HG03175 (cell line): Measurements from ENCODE around the gene TBXAS1.
"Not testable (repeated sequence)": the region's sequence is repeated elsewhere in the genome, so short reads cannot be mapped to it uniquely, and the experiment has no call there.

Source experiments
- ATAC-seq: cut with Tn5 transposase; IDR thresholded peaks from one replicate; pipeline ENCODE4 v1.9.1; 2021; ENCODE audit warnings: mild to moderate bottlenecking, moderate library complexity; ENCODE audit not compliant: unreplicated experiment

TBXAS1 gene

DNA sequence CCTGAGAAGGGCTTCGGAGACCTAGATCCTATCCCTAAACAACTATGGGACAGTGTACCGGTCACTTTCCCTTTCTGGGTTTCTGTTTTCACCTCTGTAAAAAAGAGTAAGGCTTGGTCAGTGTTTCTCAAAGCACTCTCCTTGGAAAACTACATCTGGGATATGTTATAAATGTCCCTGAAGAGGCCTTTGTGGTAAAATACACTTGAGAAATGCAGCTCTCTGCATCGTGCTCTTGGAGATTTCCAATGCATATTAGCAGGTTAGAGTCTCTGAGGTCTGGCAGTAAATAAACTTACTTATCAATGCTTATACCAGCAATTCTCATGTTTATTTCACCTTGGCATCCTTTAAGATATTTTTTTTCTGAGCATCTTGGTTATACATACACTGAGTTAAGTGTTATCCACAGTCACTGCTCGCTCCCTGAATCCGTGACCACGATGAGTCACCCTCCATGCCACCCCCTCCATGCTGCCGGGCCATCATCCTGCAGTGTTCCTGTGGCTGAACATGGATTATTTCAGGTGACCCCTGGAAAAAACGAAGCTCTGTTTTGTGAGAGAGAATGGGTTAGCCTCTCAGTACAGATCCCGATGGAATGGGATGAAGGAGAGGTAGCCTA is 3.3 kb upstream of the TBXAS1 start:
- no peak for ATAC-seq

DNA sequence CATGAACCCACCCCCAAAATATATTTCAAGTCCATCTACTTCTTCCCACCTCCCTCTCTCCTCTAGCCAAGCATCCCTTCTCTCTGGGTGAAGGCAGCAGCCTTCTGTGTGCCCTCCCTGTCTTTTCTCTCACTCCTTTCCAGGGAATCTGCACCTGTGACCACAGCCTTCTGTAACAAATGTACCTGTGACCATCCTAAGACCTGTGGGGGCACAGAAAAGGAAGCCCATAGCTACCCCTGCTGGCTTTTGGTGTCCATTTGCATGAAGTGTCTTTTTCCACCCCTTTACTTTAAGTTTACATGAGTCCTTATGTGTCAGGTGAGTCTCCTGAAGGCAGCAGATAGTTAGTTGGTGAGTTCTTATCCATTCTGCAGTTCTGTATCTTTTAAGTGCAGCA is 2.0 kb upstream of the TBXAS1 start:
- ATAC-seq: no peak

DNA sequence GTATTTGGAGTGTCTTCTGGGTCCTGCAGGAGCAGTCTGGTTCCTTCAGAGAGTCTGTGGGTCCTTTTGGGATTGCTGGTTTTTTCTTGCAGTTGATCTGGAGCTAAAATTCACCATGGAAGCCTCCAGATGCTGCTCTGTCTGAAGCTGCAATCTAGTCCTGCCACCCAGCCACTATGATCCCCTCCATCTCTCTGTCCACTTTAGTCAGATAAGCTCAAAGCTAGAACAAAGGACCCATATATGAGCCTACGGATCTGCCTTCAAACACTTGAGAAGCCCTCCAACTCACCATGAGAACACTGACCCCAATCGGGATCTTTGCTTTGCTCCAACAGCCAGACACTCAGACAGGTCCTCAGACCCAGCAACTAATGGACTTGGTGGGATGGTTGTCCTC is 618 bp upstream of the TBXAS1 start:
- no peak for ATAC-seq

DNA sequence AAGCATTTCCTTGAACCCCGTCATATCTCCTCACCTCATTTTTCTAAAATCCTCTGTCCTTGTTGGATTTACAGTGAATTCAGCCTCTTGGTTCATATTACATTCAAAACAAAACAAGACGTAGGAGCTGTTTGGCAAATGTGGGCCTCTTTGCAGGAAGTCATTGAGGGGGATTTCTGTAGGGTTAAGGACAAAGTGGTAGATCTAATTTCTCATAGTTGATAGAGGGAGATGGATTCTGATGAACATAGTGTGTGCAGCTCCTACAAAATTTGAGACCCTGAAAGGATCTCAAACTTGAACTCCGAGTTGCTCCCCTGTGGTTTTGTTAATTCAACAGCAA is 682 bp downstream of the TBXAS1 start:
- no peak for ATAC-seq

DNA sequence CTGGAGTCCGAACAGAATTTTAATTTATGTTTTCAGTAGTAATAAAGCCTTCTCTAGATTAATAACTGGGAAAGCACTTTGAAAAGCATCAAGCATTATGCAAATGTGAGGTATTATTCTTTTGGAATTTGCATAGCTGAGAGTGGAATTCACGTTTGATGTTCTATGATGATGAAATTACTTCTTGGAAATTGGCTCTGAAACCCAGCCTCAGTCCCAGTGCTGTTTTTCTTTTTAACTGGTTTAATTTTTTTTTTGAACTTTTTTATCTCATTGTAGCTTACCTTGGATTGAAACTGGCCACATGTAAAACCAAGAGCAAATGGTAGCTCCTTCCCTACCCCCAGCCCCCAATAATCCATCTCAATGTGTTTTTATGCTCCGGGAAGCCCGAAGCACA is 1.2 kb downstream of the TBXAS1 start:
- ATAC-seq: no peak

DNA sequence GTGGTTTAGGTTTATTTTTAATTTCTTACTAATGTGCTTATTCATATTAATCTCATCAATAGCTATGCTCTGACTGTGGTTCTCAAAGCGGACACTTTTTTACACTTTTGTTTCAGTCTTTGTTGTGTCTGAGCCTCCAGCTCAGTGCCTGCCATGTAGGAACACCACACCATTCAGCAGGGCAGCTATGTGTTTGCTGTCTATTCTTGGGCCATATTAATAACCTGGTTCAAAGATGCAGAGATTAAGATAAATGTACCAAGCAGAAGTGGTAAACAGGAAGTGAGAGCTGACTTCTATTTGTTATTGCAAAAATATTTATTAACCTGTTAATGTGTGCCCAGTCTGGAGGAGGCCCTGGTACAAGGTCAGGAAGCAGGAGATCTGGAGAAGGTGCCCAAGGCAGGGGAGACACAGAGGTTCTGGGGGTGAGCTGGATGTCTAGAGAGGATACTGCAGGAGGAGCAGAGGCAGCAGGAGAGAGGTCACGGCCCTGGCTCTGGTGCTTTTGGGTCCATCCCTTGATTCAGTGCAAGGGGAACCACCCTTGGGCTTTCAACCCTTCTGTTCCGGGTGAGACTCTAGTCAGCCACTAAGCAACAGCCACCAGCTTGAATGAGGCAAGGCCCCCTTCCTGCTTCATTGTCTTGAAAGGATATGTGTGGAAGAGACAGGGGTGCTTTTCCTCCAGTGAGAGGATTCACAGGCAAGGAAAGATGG is 1.9 kb downstream of the TBXAS1 start:
- peak; percentile 58 for ATAC-seq

DNA sequence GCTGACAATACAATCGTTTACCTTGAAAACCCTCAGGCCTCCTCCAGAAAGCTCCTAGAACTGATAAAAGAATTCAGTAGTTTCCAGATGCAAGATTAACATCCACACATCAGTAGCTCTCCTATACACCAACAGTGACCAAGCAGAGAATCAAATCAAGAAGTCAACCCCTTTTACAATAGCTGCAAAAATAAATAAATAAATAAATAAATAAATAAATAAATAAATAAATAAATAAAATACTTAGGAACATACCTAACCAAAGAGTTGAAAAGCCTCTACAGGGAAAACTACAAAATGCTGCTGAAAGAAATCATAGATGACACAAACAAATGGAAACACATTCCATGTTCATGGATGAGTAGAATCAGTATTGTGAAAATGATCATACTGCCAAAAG is 6.8 kb downstream of the TBXAS1 start:
- ATAC-seq: not testable (repeated sequence)

DNA sequence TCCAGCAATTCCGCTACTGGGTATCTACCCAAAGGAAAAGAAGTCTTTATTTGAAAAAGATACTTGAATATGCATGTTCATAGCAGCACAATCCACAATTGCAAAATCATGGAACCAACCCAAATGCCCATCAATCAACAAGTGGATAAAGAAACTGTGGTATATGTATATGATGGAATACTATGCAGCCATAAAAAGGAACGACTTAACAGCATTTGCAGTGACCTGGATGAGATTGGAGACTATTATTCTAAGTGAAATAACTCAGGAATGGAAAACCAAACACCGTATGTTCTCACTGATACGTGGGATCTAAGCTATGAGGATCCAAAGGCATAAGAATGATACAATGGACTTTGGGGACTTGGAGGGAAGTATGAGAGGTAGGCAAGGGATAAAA is 8.2 kb downstream of the TBXAS1 start:
- not testable (repeated sequence) for ATAC-seq

DNA sequence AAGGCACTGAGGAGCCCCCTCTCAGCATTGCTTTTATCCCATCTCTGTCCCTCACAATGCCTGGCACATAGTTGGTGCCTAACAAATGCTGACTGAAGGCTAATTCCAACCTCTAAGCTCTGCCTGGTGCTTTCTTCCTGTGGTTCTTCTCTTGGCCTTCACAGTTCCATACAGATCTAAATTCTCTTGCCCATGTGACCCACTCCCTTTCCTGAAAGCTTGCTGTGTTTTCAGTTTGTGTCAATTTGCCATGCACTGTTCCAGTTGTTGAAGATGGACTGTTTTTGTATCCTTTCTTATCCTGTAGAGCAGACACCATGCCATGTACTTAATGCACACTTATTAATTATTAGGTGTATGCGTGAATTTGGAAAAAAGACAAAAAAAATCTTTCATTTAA is 9.2 kb downstream of the TBXAS1 start:
- ATAC-seq: no peak

DNA sequence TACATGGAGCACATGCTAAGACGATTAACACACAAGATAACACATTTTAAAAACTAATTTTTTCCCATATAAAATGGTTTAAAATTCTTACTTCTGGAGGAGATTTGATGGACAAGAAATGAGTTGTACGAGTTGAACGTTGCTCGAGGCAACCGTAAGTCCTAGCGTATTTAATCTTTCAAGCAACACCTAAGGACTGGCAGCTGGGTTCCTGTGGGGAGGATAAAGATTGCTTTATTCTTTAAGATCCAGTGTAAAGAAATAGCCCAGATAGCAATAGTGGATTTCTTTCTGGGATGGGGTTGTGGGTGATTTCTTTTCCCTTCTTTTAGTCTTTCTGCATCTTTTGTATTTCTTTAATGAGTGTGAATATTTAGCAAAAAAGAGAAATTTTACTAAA is 9.8 kb downstream of the TBXAS1 start:
- no peak for ATAC-seq

DNA sequence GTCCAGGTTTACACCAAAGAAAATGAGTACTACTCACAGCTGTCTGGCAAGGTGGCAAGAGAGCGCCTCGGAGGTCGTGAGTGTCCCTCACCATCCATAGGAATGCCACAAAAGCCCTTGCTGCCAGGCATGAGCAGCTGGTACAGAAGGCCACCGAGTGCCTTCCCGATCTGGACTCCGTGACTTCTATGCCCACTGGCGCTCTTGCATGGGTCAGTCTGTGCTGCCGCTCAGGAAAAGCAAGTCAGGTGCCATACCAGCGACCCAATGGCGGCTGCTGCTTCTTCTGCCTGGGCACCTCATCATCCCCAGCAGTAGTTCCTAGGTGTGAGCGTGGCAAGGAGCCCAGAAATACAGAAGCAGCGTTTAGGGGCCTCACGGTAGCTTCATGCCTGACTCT is 11.7 kb downstream of the TBXAS1 start:
- ATAC-seq: no peak

DNA sequence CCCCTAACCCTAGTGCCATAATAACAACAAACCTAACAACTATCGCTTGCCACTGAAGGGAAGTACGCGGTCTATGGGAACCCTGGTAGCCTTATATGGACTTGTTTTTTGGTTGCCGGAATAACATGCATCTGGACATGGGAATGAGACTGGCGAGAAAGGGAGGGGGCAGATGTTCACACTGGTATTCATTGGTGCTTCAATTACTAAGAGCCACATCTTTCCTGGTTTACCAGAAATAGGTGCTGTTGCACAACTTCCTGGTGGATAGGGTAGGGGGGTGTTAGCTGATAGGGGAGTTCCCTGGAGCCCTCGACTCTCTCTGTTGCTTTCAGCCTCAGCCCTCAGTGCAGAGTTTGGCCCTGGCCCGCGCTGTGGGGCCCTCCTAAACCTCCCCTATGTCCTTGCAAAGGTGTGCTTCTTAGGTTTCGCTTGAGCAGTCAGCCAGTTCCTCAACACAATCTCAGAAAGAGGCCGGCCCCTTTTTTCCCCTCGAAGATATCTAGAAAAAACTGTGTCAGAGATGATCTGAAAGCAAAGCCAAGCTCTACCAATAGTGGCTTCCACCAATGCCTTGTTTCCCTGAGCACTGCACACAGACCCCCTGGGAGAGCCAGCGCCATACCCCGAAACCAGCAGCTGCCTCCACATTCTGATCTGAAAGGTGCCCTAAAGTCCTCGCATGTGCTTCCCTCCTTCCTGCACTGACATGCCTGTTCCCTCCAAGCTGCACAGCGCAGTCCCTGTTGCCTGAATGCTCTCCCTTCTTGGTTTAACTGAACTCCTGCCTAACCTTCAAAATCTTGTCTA is 13.5 kb downstream of the TBXAS1 start:
- peak; percentile 89 for ATAC-seq

DNA sequence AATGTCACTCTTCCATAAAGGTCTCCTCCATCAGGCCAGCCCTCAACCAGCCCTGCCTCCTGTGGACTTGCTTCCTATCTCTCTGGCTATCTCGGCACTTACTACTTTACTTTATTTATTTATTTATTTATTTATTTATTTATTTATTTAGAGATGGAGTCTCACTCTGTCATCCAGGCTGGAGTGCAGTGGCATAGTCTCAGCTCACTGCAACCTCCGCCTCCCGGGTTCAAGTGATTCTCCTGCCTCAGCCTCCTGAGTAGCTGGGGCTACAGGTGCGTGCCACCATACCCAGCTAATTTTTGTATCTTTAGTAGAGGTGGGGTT is 14.1 kb downstream of the TBXAS1 start:
- not testable (repeated sequence) for ATAC-seq

DNA sequence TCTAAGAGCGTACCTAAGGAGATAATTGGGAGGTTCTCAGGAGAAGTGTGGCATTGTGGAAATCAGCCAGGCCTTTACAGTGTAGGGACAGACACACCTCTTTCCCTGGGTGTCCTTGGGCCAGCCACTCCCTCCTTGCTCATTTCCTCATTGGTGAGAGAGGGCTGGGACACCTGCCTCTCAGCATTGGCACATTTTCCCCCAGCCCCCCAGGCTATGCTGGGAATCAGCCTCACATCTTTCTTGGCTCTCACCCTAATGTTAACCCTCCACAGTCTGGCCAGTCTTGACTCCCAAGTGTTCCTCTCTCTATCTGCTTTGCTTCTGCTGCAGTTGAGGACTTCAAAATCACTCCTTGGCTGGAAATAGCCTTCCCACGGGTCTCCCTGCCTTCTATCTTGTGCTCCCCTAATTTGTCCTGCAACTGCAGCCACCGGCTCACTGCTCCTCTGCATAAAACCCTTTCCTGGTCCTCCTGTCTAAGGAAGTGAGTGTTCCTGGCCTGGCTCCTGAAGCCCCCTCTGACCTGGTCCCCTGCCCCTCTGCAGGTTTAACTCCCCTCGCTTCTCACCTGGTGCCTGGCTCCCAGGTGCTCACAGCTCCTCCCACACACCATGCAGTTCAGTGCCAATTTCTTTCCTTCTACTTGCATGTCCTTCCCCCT is 15.8 kb downstream of the TBXAS1 start:
- no peak for ATAC-seq

DNA sequence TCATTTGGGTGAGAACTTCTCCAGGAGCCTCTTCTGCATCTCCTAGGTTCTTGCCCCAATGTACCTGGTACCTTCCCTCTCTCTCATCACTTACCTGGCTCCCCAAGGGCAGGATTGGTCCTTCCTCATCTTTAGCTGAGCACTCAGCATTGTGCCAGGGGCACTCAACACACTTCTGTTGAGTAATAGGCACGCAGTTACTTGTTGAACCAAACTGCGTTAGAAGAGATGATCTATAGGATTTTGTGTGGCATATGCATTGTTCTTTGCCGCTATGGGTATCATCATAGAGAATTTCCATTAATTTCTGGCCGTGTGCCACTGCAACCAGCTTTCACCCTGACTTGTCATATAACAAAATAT is 16.4 kb downstream of the TBXAS1 start:
- ATAC-seq: no peak

DNA sequence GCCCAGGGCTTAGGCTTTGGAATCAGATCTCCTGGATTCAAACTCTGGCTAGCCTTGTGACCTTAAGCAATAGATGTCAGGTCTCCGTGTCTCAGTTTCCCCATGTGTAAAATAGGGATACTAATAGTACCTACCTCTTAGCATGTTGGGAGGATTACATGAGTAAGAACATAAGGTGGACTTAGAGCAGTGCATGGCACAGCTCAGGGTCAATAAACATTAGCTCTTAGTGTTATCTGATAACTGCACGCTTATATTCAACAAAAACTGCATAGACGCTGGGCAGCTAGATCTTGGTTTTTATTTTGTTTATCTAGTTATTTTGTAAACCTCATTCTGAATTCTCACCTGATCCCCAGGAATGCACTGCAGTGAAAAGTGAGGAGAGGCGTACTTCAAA is 17.2 kb downstream of the TBXAS1 start:
- ATAC-seq: no peak

DNA sequence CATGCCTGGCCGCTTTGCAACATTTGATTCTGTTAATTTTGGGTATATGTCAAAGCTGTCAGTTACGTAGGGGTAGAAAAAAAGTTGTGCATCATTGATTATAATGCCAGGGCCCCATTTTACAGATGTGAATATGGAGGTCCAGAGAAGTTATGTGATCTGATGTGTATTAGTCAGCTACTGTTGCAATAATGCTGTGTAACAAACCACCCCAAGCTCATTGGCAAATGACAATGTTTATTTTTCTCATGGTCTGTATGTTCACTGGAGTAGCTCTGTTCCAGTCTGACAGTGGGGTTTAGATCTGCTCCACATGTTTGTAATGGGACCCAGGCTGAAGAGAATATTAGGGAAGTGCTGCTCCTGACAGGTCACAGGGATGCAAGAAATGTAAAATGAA is 19.2 kb downstream of the TBXAS1 start:
- no peak for ATAC-seq

DNA sequence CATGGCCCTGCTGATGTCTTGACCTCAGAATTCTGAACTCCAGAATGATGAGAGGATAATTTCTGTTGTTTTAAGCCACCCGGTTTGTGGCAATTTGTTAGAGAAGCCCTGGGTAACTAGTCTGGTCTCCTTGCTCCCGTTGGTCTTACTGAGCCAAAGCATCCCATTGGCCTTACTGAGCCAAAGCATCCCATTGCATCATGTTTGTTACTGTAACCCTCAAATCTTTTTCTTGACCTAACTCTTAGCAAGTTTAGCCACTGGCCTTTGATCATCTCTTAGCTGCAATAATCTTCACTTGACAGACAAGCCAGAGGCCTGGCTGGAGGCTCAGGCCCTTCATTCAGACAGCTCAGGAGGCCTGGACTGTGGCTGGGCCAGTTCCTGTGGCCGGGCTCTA is 21.8 kb downstream of the TBXAS1 start:
- no peak for ATAC-seq

DNA sequence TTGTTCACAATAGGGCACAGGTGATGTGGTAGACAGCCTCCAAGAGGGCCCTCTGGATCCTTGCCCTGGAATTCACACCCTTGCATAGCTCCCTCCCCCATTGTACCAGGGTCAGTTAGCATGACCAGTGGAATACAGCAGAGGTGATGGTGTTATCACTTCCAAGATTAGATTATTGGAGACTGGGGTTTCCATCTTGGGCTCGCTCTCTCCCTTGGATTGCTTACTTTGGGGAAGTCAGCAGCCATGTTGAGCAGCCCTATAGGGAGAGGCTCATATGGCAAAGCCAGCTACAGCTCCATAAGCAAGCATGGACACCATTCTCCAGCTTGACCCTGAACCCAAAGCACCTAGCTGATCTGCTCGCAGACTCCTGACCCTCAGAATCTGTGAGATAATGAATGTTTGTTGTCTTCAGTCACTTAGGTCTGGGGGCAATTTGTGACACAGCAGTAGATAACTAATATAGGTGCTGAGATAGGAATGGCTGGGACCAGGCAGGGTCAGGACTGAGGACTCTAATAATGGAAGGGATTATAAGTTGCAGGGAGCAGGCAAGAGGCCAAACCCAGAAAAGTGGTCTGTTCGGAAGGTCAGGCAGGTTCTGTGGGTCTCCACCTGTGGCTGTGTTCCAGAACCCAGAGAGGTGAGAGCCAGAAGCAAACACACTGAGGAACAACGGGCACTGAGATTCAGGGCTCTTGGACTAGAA is 22.9 kb downstream of the TBXAS1 start:
- ATAC-seq: no peak

DNA sequence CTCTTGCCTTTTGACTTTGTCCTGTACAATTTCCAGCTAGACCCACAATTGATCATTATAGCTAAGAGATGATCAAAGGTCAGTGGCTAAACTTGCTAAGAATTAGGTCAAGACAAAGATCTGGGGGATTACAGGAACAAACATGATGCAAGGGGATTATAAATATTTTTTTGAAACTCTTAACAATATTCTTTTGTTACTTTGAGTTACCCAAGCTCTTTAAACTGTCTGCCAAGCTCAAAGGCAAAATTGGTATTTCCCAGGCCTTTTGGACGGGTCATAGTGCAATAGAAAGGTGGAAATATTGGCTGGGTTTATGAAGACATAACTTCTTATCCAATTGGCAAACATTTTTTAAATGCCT is 23.4 kb downstream of the TBXAS1 start:
- no peak for ATAC-seq

DNA sequence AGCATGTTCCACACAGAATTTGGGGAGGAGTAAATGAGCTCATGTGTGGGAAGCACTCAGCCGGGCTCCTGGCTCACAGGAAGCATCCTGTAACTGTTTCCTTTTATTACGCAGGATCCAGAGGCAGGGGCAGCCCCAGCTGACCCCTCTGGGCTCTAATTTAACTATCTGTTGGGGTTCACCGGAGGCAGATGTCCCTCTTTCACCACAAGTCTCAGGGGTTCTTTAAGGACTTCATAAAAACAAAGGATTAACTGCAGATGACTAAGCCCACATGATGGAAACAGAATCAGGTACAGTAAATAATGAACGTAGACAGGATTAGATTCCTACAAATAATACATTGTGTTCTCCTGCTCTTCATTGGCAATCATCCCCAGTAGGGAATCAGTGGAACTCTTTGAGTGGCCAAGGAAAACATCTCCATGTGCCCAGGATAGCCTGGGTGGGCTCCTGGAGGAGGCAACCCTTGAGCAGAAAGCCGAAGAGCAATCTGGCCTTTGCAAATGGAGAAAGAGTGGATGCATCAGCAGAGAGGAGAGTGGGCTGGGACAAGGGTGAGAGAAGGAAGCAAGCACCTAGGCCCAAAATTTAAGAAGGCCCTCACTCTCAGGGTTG is 24.6 kb downstream of the TBXAS1 start:
- ATAC-seq: no peak
